HEK293T (cell line): ENCODE measurements around the gene TAF5L.

ENCODE experiments used
- FOXA1 ChIP-seq: fragments of 450-650 bp; IDR thresholded peaks from 2 replicates; pipeline ENCODE4 v1.6.1; 2016; ENCODE audit warnings: mild to moderate bottlenecking
- FOXM1 ChIP-seq: fragments of 450-650 bp; IDR thresholded peaks from 2 replicates; pipeline ENCODE4 v1.6.1; 2017; ENCODE audit warnings: mild to moderate bottlenecking, borderline replicate concordance
- HDGF ChIP-seq: fragments of 450-650 bp; IDR thresholded peaks from 2 replicates; pipeline ENCODE4 v1.6.1; 2017; ENCODE audit warnings: antibody characterized with exemption, borderline replicate concordance
- NFRKB ChIP-seq: fragments of 450-650 bp; IDR thresholded peaks from 2 replicates; pipeline ENCODE4 v1.6.1; 2016; ENCODE audit warnings: mild to moderate bottlenecking, moderate library complexity
- SP1 ChIP-seq: fragments of 450-650 bp; IDR thresholded peaks from 2 replicates; pipeline ENCODE4 v1.6.1; 2017
- SUZ12 ChIP-seq: fragments of 450-650 bp; IDR thresholded peaks from 2 replicates; pipeline ENCODE4 v1.6.1; 2016; ENCODE audit warnings: mild to moderate bottlenecking
- TARDBP ChIP-seq: fragments of 450-650 bp; IDR thresholded peaks from 2 replicates; pipeline ENCODE4 v1.6.1; 2016
- TF ChIP-seq, protein P1 (sequence below): fragments of 450-650 bp; IDR thresholded peaks from 2 replicates; pipeline ENCODE4 v1.6.1; 2016

DNA sequence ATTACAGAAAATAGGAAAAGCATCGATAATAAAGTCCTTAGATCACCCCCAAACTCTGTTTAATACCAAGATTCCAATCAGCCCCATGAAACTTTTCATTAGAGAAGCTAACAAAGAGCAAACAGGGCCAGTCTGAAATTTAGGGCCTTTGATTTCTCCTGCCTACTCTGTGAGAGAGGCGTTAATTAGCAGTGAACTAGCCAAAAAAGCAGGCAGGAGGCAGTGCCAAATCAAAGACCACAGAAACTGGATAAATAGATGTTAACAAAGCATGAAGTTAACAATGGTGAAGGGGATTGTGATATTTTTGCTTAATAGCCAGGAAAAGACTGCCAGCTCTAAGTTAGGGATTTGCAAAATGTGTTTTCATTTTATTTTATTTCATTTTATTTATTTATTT is 11.2 kb downstream of the TAF5L start:
- TF ChIP-seq NFRKB (no peak), TARDBP (no peak), FOXA1 (no peak), SUZ12 (no peak), HDGF (no peak), SP1 (no peak), FOXM1 (no peak)
- TF ChIP-seq, protein P1, sequence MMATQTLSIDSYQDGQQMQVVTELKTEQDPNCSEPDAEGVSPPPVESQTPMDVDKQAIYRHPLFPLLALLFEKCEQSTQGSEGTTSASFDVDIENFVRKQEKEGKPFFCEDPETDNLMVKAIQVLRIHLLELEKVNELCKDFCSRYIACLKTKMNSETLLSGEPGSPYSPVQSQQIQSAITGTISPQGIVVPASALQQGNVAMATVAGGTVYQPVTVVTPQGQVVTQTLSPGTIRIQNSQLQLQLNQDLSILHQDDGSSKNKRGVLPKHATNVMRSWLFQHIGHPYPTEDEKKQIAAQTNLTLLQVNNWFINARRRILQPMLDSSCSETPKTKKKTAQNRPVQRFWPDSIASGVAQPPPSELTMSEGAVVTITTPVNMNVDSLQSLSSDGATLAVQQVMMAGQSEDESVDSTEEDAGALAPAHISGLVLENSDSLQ, result no peak
